ENCODE results near the gene PAX6. TPM values are rescaled to one million over a fixed set of nuclear protein-coding genes. Genes with fewer than 3 reads are reported as not detected.

The PAX6 gene
- total RNA-seq, 1 donor, result 0.63 TPM

DNA sequence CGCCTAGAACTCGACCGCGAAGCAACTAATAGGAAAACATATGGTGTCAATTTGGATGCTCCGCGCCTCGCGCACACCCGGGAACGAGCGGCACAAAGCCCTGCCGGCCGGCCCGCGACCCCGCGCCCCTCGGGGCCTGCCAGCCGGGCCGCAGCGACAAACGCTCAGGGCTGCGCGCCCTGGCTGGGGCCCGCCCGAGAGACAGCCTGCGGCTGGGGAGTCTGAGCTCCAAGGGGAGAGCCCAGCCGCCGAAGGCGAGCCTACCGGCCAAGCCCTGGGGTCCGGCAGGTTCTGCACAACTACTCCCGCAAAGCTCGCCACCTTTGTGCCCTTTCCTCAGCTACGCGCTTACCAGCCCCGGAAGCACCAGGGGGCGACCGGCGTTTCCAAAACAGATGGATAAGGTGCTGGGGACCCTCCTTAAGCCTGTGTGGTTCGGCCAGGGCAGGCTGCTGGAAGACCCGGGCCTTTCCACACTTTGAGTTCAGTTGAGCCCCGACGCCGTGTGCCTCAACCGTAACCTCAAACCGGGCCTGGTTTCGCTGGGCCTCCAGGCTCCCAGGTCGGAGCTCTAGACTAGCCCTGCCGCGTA, 6.0 kb downstream of the PAX6 start:
- DNase-seq (ENCODE audit: low read depth), result no peak
- TF ChIP-seq, protein P1, sequence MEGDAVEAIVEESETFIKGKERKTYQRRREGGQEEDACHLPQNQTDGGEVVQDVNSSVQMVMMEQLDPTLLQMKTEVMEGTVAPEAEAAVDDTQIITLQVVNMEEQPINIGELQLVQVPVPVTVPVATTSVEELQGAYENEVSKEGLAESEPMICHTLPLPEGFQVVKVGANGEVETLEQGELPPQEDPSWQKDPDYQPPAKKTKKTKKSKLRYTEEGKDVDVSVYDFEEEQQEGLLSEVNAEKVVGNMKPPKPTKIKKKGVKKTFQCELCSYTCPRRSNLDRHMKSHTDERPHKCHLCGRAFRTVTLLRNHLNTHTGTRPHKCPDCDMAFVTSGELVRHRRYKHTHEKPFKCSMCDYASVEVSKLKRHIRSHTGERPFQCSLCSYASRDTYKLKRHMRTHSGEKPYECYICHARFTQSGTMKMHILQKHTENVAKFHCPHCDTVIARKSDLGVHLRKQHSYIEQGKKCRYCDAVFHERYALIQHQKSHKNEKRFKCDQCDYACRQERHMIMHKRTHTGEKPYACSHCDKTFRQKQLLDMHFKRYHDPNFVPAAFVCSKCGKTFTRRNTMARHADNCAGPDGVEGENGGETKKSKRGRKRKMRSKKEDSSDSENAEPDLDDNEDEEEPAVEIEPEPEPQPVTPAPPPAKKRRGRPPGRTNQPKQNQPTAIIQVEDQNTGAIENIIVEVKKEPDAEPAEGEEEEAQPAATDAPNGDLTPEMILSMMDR (IDR thresholded peaks at IDR 0.05; ENCODE audit: insufficient read depth, low read length), result no peak
- no peak overlapping the region for H3K4me3 ChIP-seq (ENCODE audit: low read depth, low read length)

DNA sequence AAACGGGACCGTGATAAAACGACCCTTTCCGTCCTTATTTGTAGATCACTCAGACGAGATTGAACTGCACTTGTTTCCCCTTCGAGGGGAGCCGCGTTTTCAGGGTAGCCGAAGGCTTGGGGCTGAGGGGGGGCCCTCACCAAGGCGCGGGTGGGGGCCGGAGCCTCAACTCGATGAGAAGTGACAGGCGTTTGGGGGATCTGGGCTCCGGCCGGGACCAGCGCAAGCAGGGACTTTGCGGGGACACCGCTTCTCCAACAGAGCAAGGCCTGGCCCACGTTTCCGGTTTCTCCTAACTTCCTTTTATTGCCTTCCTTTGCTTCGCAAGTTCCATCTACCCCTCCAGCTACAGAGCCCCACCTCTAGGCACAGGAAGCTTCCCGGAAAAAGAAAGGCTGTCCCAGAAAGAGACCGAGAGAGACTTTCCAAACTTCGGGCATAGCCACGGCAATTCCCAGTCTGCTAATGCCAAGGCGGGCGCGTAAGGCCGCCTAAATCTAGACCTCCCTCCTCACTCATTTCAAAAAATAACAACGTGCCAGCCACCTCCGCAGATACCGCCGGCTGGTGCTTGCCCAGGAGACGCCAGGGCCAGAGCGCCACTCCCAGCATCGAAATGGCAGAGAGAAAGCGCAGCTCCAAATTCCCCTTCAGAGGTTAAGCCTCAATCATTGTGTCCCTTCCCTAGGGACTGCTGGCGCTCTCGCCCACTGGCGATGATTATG, 6.6 kb downstream of the PAX6 start:
- no peak overlapping the region for H3K4me3 ChIP-seq (ENCODE audit: low read depth, low read length)
- TF ChIP-seq, protein P1 (IDR thresholded peaks at IDR 0.05; ENCODE audit: insufficient read depth, low read length), result no peak
- DNase-seq (ENCODE audit: low read depth), result no peak

DNA sequence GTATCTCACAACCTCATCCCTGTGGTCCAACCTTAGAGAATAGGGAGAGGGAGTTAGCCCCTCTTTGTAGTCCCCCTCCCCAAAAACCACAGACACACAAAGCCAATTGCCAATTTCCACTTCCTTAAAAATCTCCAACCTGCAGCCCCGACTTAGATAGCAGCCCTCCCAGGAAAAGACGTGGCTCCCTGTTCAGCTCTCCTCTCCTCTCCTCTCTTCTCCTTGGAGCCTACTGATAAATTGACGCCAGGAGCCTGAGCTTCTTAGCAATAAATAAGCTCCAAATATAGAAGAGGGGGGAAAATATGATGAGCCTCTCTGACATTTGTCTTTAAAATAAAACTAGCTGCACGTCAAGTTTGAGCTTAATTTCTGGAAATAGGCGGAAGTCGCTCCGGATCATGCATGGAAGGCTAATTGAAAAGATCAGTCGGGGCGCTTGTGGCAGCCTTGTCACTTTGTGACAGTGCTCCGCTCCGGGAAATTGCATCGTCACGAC, 7.3 kb downstream of the PAX6 start:
- DNase-seq (ENCODE audit: low read depth), result no peak
- no peak overlapping the region for H3K4me3 ChIP-seq (ENCODE audit: low read depth, low read length)
- TF ChIP-seq, protein P1 (IDR thresholded peaks at IDR 0.05; ENCODE audit: insufficient read depth, low read length), result no peak

DNA sequence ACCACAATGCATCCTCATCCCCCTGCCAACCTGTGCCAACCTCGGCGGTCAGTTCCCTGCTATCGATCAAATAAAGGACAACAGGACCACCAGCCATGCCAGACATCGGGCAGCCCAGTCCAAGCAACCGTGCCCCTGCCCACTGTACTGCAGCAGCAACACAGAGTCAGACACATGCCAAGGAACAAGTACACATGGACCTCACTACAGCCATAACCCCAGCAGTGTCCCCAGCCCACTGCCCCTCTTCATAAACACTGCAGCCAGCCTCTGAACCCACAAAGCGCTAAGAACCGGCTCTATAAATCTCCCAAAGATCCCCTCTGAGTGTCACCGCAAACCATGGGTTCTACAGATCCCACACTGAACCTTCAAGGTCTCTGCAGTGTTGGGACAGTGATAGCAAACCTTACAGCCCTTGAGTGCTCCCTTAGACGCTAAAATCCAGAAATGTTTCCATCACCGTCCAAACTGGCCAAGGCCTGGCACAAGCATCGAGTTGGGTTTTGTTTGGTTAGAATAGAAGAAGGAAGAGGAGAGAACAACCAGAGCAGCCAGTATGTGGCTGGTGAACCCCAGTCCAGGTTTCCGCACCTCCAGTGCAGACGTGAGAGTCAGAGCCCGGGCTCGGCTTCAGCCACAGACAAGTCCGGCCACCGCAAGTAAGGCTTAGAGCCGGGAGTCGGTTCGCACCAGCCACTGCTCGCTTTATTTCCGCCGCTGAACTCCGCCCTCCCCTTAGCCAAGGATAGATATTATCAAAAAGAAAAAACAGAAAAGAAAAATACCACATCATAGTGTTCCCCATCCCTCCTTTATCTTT, 7.9 kb downstream of the PAX6 start:
- no peak for DNase-seq (ENCODE audit: low read depth)
- no peak overlapping the region for H3K4me3 ChIP-seq (ENCODE audit: low read depth, low read length)
- TF ChIP-seq, protein P1 (IDR thresholded peaks at IDR 0.05; ENCODE audit: insufficient read depth, low read length), result no peak

DNA sequence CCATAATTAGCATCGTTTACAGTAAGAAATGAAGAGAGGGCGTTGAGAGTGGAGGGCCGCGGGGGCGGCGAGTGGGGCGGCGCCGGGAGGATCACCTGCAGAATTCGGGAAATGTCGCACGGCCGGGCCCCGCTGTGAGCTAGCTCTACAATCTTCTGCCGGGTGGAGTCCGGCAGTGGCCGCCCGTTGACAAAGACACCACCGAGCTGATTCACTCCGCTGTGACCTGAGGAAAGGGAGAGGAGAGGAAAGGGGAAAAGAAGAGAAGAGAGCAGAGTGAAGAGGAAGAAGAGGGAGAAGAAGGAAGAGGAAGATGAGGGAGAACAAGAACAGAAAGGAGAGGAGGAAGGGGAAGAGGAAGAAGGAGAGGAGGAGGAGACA, 8.5 kb downstream of the PAX6 start:
- H3K4me3 ChIP-seq (ENCODE audit: low read depth, low read length), result no peak overlapping the region
- TF ChIP-seq, protein P1 (IDR thresholded peaks at IDR 0.05; ENCODE audit: insufficient read depth, low read length), result no peak
- no peak for DNase-seq (ENCODE audit: low read depth)

DNA sequence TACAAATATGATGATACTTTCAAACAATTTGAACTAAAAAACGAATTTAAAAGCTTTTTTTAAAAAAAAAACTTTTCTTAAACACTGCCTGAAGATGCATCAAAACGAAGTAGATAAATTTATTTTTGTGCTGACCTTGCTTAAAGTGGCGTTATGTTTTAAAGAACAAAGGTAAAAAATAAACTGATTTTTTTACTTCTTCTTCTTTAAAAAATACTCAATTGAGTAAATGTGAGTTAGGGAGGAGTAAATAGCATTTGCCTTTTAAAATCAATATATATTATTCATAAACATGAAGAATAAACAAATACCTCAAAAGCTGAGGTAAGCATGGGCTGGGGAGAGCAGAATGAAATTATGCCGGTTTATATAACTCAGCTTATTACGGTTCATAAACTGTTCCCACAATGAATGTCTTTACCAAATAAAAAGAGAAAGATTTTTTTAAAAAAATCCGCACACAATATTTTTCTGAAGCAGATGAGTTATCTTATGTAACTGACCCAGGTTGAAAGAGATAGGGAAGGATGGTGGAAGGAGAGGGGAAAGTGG, 9.0 kb downstream of the PAX6 start:
- TF ChIP-seq, protein P1 (IDR thresholded peaks at IDR 0.05; ENCODE audit: insufficient read depth, low read length), result no peak
- DNase-seq (ENCODE audit: low read depth), result no peak
- no peak overlapping the region for H3K4me3 ChIP-seq (ENCODE audit: low read depth, low read length)

All from fibroblast of the aortic adventitia (primary cell).